GM21423 (cell line): ENCODE data around the gene TRIM47.

Source experiments
- ATAC-seq: cut with Tn5 transposase; IDR thresholded peaks from one replicate; pipeline ENCODE4 v1.9.1; 2021; ENCODE audit warnings: mild to moderate bottlenecking, moderate library complexity; ENCODE audit not compliant: unreplicated experiment

Gene TRIM47

GRCh38 chr17:75878174-75878998, at the start of gene TRIM47:
Gene TRIM47, minus strand, starts transcription at chr17:75878581. Its CDS starts 33 bp downstream, at chr17:75878548.
- ATAC-seq, result no peak

- no peak for ATAC-seq
Observed at GRCh38 chr17:75927286-75927922, 49.0 kb upstream of the TRIM47 start.

GRCh38 chr17:75926456-75926855, 48.1 kb upstream of the TRIM47 start:
- ATAC-seq, result no peak

GRCh38 chr17:75925912-75926311, 47.5 kb upstream of the TRIM47 start:
- ATAC-seq, result no peak

GRCh38 chr17:75925103-75925502, 46.7 kb upstream of the TRIM47 start:
- ATAC-seq, result no peak

- ATAC-seq, result no peak
Observed at GRCh38 chr17:75922963-75923874, 44.8 kb upstream of the TRIM47 start.

- ATAC-seq, result no peak
Observed at GRCh38 chr17:75922173-75922961, 44.0 kb upstream of the TRIM47 start.

- ATAC-seq, result no peak
Observed at GRCh38 chr17:75921596-75921995, 43.2 kb upstream of the TRIM47 start.

GRCh38 chr17:75920045-75920560, 41.7 kb upstream of the TRIM47 start:
- no peak for ATAC-seq

GRCh38 chr17:75919611-75920010, 41.2 kb upstream of the TRIM47 start:
- no peak for ATAC-seq

GRCh38 chr17:75917917-75918445, 39.6 kb upstream of the TRIM47 start:
- no peak for ATAC-seq

- ATAC-seq, result no peak
Observed at GRCh38 chr17:75917141-75917916, 38.9 kb upstream of the TRIM47 start.

- ATAC-seq, result no peak
Observed at GRCh38 chr17:75915268-75915667, 36.9 kb upstream of the TRIM47 start.

GRCh38 chr17:75914643-75915267, 36.4 kb upstream of the TRIM47 start:
- no peak for ATAC-seq

GRCh38 chr17:75913537-75914210, 35.3 kb upstream of the TRIM47 start:
- ATAC-seq, result no peak

- no peak for ATAC-seq
Observed at GRCh38 chr17:75910699-75911098, 32.3 kb upstream of the TRIM47 start.

GRCh38 chr17:75909812-75910274, 31.5 kb upstream of the TRIM47 start:
- ATAC-seq, result no peak
